PC-9 (cell line): ENCODE data around the gene ZNF524.

Experiments used
- CTCF ChIP-seq: fragments of 200-600 bp; sonication (generic); conservative IDR thresholded peaks from 2 replicates; pipeline ENCODE4 v1.6.1; 2017; ENCODE audit warnings: mixed run types, antibody characterized with exemption, mild to moderate bottlenecking, moderate library complexity
- EZH2 ChIP-seq: fragments of 200-600 bp; sonication (generic); IDR thresholded peaks from 2 replicates; pipeline ENCODE4 v1.8.0; 2017; ENCODE audit warnings: antibody characterized with exemption, low read depth

DNA sequence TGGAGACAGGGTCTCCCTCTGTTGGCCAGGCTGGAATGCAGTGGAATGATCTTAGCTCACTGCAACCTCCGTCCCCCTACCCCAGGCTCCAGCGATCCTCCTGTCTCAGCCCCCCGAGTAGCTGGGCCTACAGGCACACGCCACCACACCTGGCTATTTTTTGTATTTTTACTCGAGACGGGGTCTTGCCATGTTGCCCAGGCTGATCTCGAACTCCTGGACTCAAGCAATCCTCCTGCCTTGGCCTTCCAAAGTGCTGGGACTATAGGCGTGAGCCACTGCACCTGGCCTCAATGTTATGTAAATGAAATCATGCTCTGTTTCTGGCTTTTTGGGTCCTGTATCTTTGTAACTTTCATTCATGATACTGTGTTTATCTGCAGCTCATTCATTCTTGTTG is 11.3 kb upstream of the ZNF524 start:
- TF ChIP-seq EZH2 (no peak), CTCF (no peak)
